Measurements from ENCODE around the gene PRPS1L1.

The PRPS1L1 gene

DNA sequence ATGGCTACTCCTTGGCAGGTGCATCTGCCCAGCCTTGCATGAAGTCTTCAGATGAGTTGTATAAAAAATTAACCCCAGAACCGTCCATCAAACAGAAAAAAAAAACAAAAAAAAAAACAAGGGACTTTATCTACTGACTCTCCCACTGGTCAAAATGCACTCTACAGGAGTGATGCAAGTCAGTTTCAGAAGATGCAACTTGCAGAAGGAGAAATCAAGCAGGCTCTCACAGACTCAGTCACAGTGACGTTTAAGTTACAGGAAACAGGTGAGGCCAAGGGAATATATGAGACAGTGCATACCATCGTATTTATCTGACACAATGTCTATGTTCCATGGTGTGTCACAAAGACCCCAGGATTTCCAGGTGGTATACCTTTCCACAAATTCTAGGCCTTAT, 17.5 kb upstream of the PRPS1L1 start:
- H3K27ac ChIP-seq (ENCODE audit: low read depth, low read length) = no peak overlapping the region
- H3K4me1 ChIP-seq (ENCODE audit: control insufficient read depth in 5 of 5, insufficient read depth in 5 of 5, low read length in 5 of 5) = no peaks in the 10 kb centered on the region
- no peaks in the 10 kb centered on the region for H3K27me3 ChIP-seq (ENCODE audit: control insufficient read depth in 5 of 5, insufficient read depth in 4 of 5, low read length in 5 of 5)
- H3K4me3 ChIP-seq (ENCODE audit: low read depth in 1 of 5, low read length in 5 of 5) = no peak overlapping the region
- no peak overlapping the region for H3K9ac ChIP-seq (ENCODE audit: low read length in 5 of 5)
- no peaks in the 10 kb centered on the region for H3K36me3 ChIP-seq (ENCODE audit: control insufficient read depth in 5 of 5, insufficient read depth in 5 of 5, low read length in 5 of 5)
- H3K9me3 ChIP-seq (ENCODE audit: control insufficient read depth in 5 of 5, low read length in 5 of 5) = no peaks in the 10 kb centered on the region

DNA sequence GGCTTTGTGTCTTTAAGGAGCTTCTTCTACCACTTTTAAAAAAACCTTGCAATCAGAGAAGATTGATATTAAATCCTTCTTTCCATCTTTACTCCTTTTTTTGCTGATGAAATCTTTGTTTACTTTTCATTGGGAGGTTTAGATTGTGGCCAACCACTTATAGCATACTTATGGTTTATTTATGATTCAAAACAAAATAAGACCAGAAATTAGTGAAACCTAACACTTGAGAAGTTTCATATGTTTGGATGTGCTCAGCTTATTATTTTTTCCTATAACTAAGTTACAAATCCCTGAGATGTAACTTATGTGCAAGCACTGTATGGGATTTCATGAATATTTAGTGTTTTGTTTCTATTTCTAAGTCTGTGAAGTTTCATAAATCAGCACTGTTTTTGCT, 13.5 kb upstream of the PRPS1L1 start:
- no peak overlapping the region for H3K4me3 ChIP-seq (ENCODE audit: low read depth in 1 of 5, low read length in 5 of 5)
- no peaks in the 10 kb centered on the region for H3K27me3 ChIP-seq (ENCODE audit: control insufficient read depth in 5 of 5, insufficient read depth in 4 of 5, low read length in 5 of 5)
- H3K36me3 ChIP-seq (ENCODE audit: control insufficient read depth in 5 of 5, insufficient read depth in 5 of 5, low read length in 5 of 5) = no peaks in the 10 kb centered on the region
- no peaks in the 10 kb centered on the region for H3K9me3 ChIP-seq (ENCODE audit: control insufficient read depth in 5 of 5, low read length in 5 of 5)
- no peaks in the 10 kb centered on the region for H3K4me1 ChIP-seq (ENCODE audit: control insufficient read depth in 5 of 5, insufficient read depth in 5 of 5, low read length in 5 of 5)
- H3K9ac ChIP-seq (ENCODE audit: low read length in 5 of 5) = no peak overlapping the region
- no peak overlapping the region for H3K27ac ChIP-seq (ENCODE audit: low read depth, low read length)

DNA sequence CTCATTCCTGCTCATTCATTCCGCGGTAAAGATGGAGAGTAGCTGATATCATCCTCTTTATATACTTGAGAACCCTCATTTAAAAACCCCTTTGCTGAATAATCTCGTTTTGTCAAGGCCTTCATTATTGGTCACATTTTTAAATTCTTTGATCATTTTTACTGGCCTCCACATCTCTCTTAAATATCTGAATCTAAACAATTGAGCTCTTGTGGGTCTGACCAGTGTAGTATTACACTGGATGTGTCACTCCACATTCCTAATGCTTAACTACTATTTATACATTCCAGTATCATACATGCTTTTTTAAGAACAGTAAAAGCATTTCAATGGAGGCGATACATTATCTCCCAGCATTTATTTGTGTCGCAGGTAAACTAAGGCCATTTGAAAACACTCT, 12.6 kb upstream of the PRPS1L1 start:
- H3K27ac ChIP-seq (ENCODE audit: low read depth, low read length) = no peak overlapping the region
- no peak overlapping the region for H3K9ac ChIP-seq (ENCODE audit: low read length in 5 of 5)
- no peaks in the 10 kb centered on the region for H3K4me1 ChIP-seq (ENCODE audit: control insufficient read depth in 5 of 5, insufficient read depth in 5 of 5, low read length in 5 of 5)
- H3K4me3 ChIP-seq (ENCODE audit: low read depth in 1 of 5, low read length in 5 of 5) = no peak overlapping the region
- H3K27me3 ChIP-seq (ENCODE audit: control insufficient read depth in 5 of 5, insufficient read depth in 4 of 5, low read length in 5 of 5) = no peaks in the 10 kb centered on the region
- no peaks in the 10 kb centered on the region for H3K36me3 ChIP-seq (ENCODE audit: control insufficient read depth in 5 of 5, insufficient read depth in 5 of 5, low read length in 5 of 5)
- H3K9me3 ChIP-seq (ENCODE audit: control insufficient read depth in 5 of 5, low read length in 5 of 5) = no peaks in the 10 kb centered on the region

DNA sequence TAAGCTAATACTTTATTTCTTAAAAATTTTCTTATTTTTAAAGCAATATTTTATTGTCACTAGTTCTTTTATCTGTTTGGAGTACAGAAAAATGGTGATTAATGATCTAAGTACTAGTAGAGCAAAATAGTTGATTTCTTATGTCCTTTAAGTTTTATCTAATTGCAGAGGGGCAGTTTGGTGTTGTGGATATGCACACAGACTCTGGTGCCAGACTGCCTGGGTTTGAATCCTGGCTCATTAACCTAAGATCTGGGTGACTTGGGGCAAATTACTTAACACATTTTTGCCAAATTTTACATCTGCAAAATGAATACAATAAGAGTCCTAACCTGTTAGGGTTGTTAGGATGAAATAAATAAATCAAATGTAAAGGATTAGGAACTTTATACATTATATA, 10.7 kb upstream of the PRPS1L1 start:
- H3K4me1 ChIP-seq (ENCODE audit: control insufficient read depth in 5 of 5, insufficient read depth in 5 of 5, low read length in 5 of 5) = no peaks in the 10 kb centered on the region
- no peak overlapping the region for H3K4me3 ChIP-seq (ENCODE audit: low read depth in 1 of 5, low read length in 5 of 5)
- no peak overlapping the region for H3K27ac ChIP-seq (ENCODE audit: low read depth, low read length)
- H3K27me3 ChIP-seq (ENCODE audit: control insufficient read depth in 5 of 5, insufficient read depth in 4 of 5, low read length in 5 of 5) = no peaks in the 10 kb centered on the region
- no peaks in the 10 kb centered on the region for H3K9me3 ChIP-seq (ENCODE audit: control insufficient read depth in 5 of 5, low read length in 5 of 5)
- H3K36me3 ChIP-seq (ENCODE audit: control insufficient read depth in 5 of 5, insufficient read depth in 5 of 5, low read length in 5 of 5) = no peaks in the 10 kb centered on the region
- H3K9ac ChIP-seq (ENCODE audit: low read length in 5 of 5) = no peak overlapping the region

DNA sequence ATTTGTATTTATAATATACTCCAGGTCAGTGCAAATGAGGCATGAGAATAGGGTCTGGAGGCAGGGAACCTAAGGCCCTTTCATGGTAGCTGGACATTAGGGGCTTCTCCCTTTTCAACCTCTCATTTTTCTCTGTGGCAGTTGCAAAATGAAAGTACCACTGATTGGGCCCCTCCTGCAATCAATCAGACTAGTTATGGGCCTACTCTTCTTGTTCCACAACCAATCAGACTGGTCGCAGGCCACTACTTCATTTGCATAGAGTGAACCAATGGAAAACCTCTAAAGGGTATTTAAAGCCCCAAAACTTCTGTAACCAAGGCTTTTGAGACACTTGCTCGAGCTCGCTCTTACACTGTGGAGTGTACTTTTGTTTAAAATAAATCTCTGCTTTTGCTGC, 10.0 kb upstream of the PRPS1L1 start:
- Histone ChIP-seq H3K4me1 (ENCODE audit: control insufficient read depth in 5 of 5, insufficient read depth in 5 of 5, low read length in 5 of 5) (no peaks in the 10 kb centered on the region), H3K9ac (ENCODE audit: low read length in 5 of 5) (no peak overlapping the region), H3K27me3 (ENCODE audit: control insufficient read depth in 5 of 5, insufficient read depth in 4 of 5, low read length in 5 of 5) (no peaks in the 10 kb centered on the region), H3K9me3 (ENCODE audit: control insufficient read depth in 5 of 5, low read length in 5 of 5) (no peaks in the 10 kb centered on the region), H3K36me3 (ENCODE audit: control insufficient read depth in 5 of 5, insufficient read depth in 5 of 5, low read length in 5 of 5) (no peaks in the 10 kb centered on the region), H3K4me3 (ENCODE audit: low read depth in 1 of 5, low read length in 5 of 5) (no peak overlapping the region), H3K27ac (ENCODE audit: low read depth, low read length) (no peak overlapping the region)

DNA sequence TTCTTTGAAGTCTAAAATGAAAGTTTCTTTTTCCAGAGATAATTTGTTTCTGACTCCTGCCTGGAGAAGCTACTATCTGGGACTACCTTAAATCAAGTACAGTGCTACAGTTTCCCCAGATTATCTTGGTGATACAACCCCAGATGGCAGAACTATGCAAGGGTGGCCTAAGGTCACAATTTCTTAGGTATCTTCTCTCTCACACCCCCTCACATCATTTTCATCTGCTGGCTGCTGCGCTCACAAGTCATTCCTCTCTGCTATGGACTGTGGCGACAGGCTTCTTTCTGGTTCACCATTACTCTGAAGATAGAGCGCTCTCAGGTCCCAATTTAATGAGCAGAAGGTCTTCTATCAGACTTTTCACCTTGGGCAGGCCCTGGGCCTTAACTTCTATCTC, 9.1 kb upstream of the PRPS1L1 start:
- Histone ChIP-seq H3K27me3 (ENCODE audit: control insufficient read depth in 5 of 5, insufficient read depth in 4 of 5, low read length in 5 of 5) (no peaks in the 10 kb centered on the region), H3K9ac (ENCODE audit: low read length in 5 of 5) (no peak overlapping the region), H3K4me1 (ENCODE audit: control insufficient read depth in 5 of 5, insufficient read depth in 5 of 5, low read length in 5 of 5) (no peaks in the 10 kb centered on the region), H3K27ac (ENCODE audit: low read depth, low read length) (no peak overlapping the region), H3K36me3 (ENCODE audit: control insufficient read depth in 5 of 5, insufficient read depth in 5 of 5, low read length in 5 of 5) (no peaks in the 10 kb centered on the region), H3K4me3 (ENCODE audit: low read depth in 1 of 5, low read length in 5 of 5) (no peak overlapping the region), H3K9me3 (ENCODE audit: control insufficient read depth in 5 of 5, low read length in 5 of 5) (no peaks in the 10 kb centered on the region)

DNA sequence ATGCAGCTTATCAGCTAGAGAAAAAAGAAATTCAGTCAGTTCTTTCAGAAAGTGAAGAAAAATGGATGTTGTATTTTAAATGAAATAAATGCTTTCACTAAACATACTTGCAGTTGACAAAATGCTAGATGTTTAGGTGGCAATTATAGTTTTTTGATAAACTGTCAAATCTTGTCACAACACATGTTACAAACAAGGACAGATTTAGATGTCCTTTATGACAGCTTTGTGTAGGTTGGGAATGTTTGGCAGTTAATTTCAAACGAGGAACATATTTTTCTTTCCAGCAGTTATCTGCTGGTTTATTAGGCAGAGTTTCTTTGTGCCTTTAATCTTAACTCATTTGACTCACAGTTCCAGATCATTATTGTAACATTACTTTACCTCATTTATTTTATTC, 3.1 kb upstream of the PRPS1L1 start:
- no peak overlapping the region for H3K9ac ChIP-seq (ENCODE audit: low read length in 5 of 5)
- H3K27me3 ChIP-seq (ENCODE audit: control insufficient read depth in 5 of 5, insufficient read depth in 4 of 5, low read length in 5 of 5) = no peaks in the 10 kb centered on the region
- no peaks in the 10 kb centered on the region for H3K4me1 ChIP-seq (ENCODE audit: control insufficient read depth in 5 of 5, insufficient read depth in 5 of 5, low read length in 5 of 5)
- H3K36me3 ChIP-seq (ENCODE audit: control insufficient read depth in 5 of 5, insufficient read depth in 5 of 5, low read length in 5 of 5) = no peaks in the 10 kb centered on the region
- no peak overlapping the region for H3K27ac ChIP-seq (ENCODE audit: low read depth, low read length)
- peaks cover 0 to 3% (median 0%) of the 10 kb centered on the region in 5 donors for H3K9me3 ChIP-seq (ENCODE audit: control insufficient read depth in 5 of 5, low read length in 5 of 5)
- no peak overlapping the region for H3K4me3 ChIP-seq (ENCODE audit: low read depth in 1 of 5, low read length in 5 of 5)

DNA sequence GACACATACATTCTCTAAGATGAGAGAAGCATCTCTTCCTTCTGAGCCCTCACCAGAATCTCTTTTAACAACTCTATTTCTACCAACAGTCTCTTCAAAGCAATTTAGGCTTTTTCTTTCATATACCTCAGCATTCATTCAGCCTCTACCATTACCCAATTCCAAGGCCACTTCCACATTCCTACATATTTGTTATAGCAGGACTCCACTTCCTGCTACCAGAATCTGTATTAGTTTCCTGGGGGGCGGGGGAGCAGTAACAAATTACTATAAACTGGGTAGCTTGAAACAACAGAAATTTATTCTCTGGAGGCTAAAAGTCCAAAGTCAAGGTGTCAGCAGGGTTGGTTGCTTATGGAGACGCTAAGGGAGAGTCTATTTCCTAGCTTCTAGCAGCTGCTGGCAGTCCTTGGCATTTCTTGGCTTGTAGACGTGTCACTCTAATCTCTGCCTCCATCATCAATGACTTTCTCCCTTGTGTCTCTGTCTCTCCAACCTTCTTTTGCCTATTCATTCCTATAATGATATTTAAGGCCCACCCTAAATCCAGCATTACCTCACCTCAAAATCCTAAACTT, 7.4 kb downstream of the PRPS1L1 start:
- Histone ChIP-seq H3K36me3 (ENCODE audit: control insufficient read depth in 5 of 5, insufficient read depth in 5 of 5, low read length in 5 of 5) (no peaks in the 10 kb centered on the region), H3K4me1 (ENCODE audit: control insufficient read depth in 5 of 5, insufficient read depth in 5 of 5, low read length in 5 of 5) (peaks cover 0 to 19% (median 8%) of the 10 kb centered on the region in 5 donors), H3K4me3 (ENCODE audit: low read depth in 1 of 5, low read length in 5 of 5) (no peak overlapping the region), H3K27me3 (ENCODE audit: control insufficient read depth in 5 of 5, insufficient read depth in 4 of 5, low read length in 5 of 5) (no peaks in the 10 kb centered on the region), H3K9ac (ENCODE audit: low read length in 5 of 5) (peak overlapping the region in 1 of 5 donors; percentile 28), H3K27ac (ENCODE audit: low read depth, low read length) (peak overlapping the region; percentile 61), H3K9me3 (ENCODE audit: control insufficient read depth in 5 of 5, low read length in 5 of 5) (no peaks in the 10 kb centered on the region)

DNA sequence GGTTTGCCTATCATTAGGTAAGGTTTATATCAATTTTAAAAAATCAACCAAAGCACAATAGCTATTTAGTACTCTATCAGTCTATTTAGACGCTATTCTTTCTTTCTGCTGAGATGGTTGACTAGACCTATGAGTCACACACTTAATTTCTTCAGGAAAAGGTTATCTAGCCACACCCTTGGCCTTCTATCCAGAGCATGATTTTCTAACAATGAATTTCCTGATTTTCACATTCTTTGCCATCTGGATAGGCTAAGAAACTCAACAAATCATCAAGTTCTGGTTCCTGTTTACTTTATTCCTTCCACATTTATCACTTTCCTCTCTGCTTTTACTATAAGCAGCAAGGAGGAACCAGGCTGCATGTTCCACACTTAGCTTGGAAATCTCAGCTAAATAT, 8.1 kb downstream of the PRPS1L1 start:
- Histone ChIP-seq H3K4me3 (ENCODE audit: low read depth in 1 of 5, low read length in 5 of 5) (no peak overlapping the region), H3K36me3 (ENCODE audit: control insufficient read depth in 5 of 5, insufficient read depth in 5 of 5, low read length in 5 of 5) (no peaks in the 10 kb centered on the region), H3K4me1 (ENCODE audit: control insufficient read depth in 5 of 5, insufficient read depth in 5 of 5, low read length in 5 of 5) (peaks cover 0 to 19% (median 8%) of the 10 kb centered on the region in 5 donors), H3K9me3 (ENCODE audit: control insufficient read depth in 5 of 5, low read length in 5 of 5) (no peaks in the 10 kb centered on the region), H3K27ac (ENCODE audit: low read depth, low read length) (peak overlapping the region; percentile 61), H3K27me3 (ENCODE audit: control insufficient read depth in 5 of 5, insufficient read depth in 4 of 5, low read length in 5 of 5) (no peaks in the 10 kb centered on the region), H3K9ac (ENCODE audit: low read length in 5 of 5) (no peak overlapping the region)

DNA sequence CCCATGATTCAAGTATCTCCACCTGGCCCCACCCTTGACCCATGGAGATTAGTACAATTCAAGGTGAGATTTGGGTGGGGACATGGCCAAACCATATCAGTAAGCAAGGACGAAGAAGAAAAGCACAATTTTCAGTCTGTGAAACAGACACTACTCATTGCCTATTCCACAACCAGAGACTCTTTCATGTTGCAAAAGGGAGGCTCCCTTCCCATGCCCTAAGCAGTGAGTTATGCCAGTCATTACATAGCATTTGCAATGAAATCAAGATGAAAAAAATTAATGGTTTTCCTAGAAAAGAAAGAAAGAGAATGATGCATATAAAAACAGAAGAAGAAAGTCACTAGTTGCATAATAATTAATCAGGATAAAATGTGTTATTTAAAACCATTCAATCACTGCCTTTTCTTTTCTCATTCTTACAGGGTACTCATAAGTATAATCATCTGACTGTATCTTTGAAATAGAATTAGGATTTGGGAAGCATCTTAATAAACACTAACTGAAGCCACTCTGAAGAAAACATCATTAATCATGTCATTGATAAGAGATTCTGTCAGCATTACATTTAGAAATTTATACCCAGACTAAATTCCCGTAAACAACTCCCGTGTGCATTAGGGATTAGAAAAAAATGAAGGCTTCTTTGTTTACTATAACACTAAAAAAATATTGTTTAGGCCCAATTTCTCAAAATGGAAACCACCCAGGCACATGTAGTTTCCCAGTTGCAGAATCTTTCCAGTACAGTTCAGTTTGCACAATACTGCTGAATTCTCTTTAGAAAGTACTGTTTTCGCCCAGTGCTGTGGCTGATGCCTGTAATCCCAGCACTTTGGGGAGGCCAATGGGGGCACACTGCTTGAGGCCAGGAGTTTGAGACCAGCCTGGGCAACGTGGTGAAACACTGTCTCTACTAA, 9.1 kb downstream of the PRPS1L1 start:
- peaks cover 0 to 19% (median 8%) of the 10 kb centered on the region in 5 donors for H3K4me1 ChIP-seq (ENCODE audit: control insufficient read depth in 5 of 5, insufficient read depth in 5 of 5, low read length in 5 of 5)
- peak overlapping the region; percentile 47 for H3K27ac ChIP-seq (ENCODE audit: low read depth, low read length)
- no peak overlapping the region for H3K4me3 ChIP-seq (ENCODE audit: low read depth in 1 of 5, low read length in 5 of 5)
- H3K36me3 ChIP-seq (ENCODE audit: control insufficient read depth in 5 of 5, insufficient read depth in 5 of 5, low read length in 5 of 5) = no peaks in the 10 kb centered on the region
- no peaks in the 10 kb centered on the region for H3K27me3 ChIP-seq (ENCODE audit: control insufficient read depth in 5 of 5, insufficient read depth in 4 of 5, low read length in 5 of 5)
- H3K9ac ChIP-seq (ENCODE audit: low read length in 5 of 5) = no peak overlapping the region
- H3K9me3 ChIP-seq (ENCODE audit: control insufficient read depth in 5 of 5, low read length in 5 of 5) = no peaks in the 10 kb centered on the region
